Central memory CD8-positive, alpha-beta T cell (primary cell): Measurements from ENCODE around the gene OGT.
"Not testable (repeated sequence)": the region's sequence is repeated elsewhere in the genome, so short reads cannot be mapped to it uniquely, and the experiment has no call there.

Experiments
- ATAC-seq: fragments of 150-1000 bp; cut with Tn5 transposase; replicated peaks from 2 replicates; pipeline ENCODE4 v1.10.0; 2022; ENCODE audit warnings: mild to moderate bottlenecking, moderate FRiP score, moderate number of reproducible peaks; ENCODE audit not compliant: poor library complexity, severe bottlenecking; ENCODE audit errors: extremely low read depth
- DNase-seq, 2 donors: peaks; one replicate each; pipeline ENCODE4 v3.0.0; 2021; ENCODE audit warnings: low spot score in 2 of 2
- H3K27ac Mint-ChIP-seq: one replicate; pipeline ENCODE4 v1.8.0; 2022; ENCODE audit warnings: low read depth, mild to moderate bottlenecking, moderate library complexity, mixed read lengths
- H3K27me3 Mint-ChIP-seq: one replicate; pipeline ENCODE4 v1.8.0; 2022; ENCODE audit warnings: mixed read lengths
- H3K36me3 Mint-ChIP-seq: one replicate; pipeline ENCODE4 v1.8.0; 2022; ENCODE audit warnings: mild to moderate bottlenecking, moderate library complexity, mixed read lengths; ENCODE audit not compliant: insufficient read depth
- H3K4me1 Mint-ChIP-seq: one replicate; pipeline ENCODE4 v1.8.0; 2022; ENCODE audit warnings: mixed read lengths
- H3K4me3 Mint-ChIP-seq: one replicate; pipeline ENCODE4 v1.8.0; 2022; ENCODE audit warnings: mild to moderate bottlenecking, moderate library complexity, mixed read lengths
- H3K9me3 Mint-ChIP-seq: one replicate; pipeline ENCODE4 v1.8.0; 2022; ENCODE audit warnings: mixed read lengths

Gene OGT

DNA sequence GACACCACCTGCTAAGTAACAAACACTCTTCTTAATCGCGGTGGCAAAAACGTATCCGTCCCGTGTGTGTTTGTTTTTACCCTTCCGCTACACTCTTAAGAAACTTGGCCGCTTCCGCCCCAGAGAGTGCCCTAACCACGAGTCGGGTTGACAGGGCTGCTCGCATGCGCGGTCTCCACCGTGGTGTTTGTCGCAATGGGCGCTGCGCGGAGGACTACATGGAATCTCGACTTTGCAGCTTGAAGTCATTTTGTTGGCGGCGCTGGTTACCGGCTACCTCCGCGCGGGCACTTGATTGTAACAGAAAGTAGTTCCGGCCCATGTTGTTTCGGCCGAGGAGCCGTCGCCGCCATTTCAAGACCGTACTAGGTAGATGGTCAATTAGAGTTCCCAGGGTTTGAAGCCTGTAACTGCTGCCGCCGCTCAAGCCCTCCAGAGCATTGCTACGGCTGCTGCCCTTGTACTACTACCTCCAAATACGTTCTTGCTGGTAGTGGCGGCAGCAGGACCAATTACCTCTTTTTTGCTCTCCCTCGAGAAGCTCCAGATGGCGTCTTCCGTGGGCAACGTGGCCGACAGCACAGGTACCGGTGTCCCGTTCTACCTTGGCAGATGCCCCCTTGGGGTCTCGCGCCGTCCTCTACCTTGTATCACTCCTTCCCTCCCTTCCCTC is at the start of gene OGT:
Gene OGT, plus strand, starts transcription at position 352 of the 673 bp plus-strand sequence. Its CDS starts 196 bp downstream, at position 548.
- ATAC-seq = peak; percentile 82
- peak; percentile 80 to 93 for DNase-seq
- Mint-ChIP-seq H3K9me3 (no peaks in the 10 kb centered on the region), H3K4me1 (peaks cover 18% of the 10 kb centered on the region), H3K4me3 (peak within 1 kb of the TSS; percentile 100), H3K27ac (peak within 1 kb of the TSS; percentile 99), H3K36me3 (peaks cover 35% of the 10 kb centered on the region), H3K27me3 (no peaks in the 10 kb centered on the region)

DNA sequence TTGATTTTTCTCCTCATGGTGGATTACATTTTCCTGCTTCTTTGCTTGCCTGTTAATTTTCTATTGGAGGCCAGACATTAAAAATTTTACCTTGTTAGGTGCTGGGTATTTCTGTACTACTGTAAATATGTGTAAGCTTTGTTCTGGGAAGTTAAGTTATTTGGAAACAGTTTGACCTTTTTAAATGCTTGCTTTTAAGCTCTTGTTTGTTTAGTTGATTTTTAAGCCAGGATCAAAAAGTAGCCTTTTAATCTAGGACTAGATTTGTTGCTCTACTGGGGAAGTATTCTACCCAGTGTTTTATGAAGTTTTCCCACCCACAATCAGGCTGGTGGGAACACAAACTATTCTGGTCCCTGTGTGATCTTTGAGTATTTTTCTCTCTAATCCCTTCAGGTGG is 45.1 kb upstream of the OGT start:
- ATAC-seq (no peak), DNase-seq (no peak)
- Mint-ChIP-seq H3K27me3 (no peaks in the 10 kb centered on the region), H3K9me3 (no peaks in the 10 kb centered on the region), H3K4me1 (peaks cover 5% of the 10 kb centered on the region), H3K4me3 (no peak overlapping the region), H3K36me3 (peaks cover 1% of the 10 kb centered on the region), H3K27ac (no peak overlapping the region)

- Mint-ChIP-seq H3K36me3 (peaks cover 4% of the 10 kb centered on the region), H3K4me1 (peaks cover 5% of the 10 kb centered on the region), H3K4me3 (no peak overlapping the region), H3K9me3 (no peaks in the 10 kb centered on the region), H3K27me3 (no peaks in the 10 kb centered on the region), H3K27ac (peak overlapping the region; percentile 54)
- ATAC-seq = no peak
- no peak for DNase-seq
Observed at GRCh38 chrX:71489540-71489939, 43.4 kb upstream of the OGT start.

DNA sequence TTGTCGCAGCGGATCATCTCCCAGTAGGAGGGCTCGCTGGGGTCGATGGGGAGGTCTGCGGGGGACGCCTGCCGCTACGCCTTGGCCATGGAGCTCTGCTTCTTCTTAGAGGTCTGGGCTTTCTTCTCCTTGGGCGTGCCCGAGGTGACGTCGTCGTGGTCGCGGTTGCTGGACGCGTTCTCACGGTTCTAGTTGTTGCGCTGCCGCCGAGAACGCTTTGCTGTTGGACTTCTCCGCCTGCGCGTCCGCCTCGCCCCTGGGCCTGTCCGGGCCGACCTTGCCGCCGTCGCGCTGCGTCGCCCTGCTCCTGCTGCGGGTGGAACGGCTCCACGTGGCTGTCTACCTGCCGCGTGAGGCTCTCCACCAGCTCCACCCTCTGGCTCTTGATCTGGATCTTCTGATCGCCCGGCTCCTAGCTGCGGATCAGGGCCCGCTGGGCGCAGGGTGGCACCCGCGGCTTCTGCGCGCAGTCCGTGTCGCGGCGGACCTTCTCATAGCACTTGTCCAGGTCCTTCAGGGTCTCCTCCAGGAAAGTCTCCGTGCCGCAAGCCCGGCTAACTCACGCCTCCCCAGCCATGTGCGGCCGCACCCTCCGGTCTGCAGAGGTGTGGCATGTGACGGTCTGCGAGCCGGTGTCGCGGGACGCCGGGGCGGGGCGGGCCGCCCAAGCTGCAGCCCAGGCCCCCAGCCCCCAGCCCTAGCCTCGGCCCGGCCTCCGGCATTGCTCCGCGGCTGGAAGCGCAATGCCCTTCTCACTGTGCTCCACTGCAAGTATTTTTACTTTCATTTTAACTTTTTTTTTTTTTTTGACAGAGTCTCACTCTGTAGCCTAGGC is 40.5 kb upstream of the OGT start:
- Mint-ChIP-seq H3K4me3 (peak overlapping the region; percentile 79), H3K36me3 (peaks cover 2% of the 10 kb centered on the region), H3K4me1 (peaks cover 5% of the 10 kb centered on the region), H3K27ac (peak overlapping the region; percentile 71), H3K9me3 (no peaks in the 10 kb centered on the region), H3K27me3 (no peaks in the 10 kb centered on the region)
- DNase-seq (peak; percentile 11 to 16), ATAC-seq (peak; percentile 87)

DNA sequence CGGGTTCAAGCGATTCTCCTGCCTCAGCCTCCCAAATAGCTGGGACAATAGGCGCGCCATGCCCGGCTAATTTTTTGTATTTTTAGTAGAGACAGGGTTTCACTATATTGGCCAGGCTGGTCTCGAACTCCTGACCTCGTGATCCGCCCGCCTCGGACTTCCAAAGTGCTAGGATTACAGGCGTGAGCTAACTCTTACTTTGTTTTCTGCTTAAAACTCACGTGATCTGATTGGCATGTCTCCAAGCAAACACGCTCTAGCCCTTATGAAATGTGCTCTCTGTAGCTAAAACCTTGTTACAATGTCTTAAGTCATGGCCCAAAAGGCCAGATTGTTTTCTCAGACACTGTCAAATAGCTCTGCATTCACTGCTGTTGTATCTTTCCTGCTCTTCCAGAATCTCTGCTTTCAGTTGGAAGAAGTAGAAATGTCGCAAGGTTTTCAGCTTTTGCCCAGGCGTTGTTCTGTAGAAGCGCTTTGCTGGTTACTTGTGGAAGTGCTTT is 39.7 kb upstream of the OGT start:
- H3K4me3 Mint-ChIP-seq = peak overlapping the region; percentile 79
- H3K9me3 Mint-ChIP-seq = no peaks in the 10 kb centered on the region
- no peaks in the 10 kb centered on the region for H3K27me3 Mint-ChIP-seq
- peak overlapping the region; percentile 71 for H3K27ac Mint-ChIP-seq
- peaks cover 2% of the 10 kb centered on the region for H3K36me3 Mint-ChIP-seq
- peaks cover 5% of the 10 kb centered on the region for H3K4me1 Mint-ChIP-seq
- ATAC-seq (no peak), DNase-seq (no peak)

DNA sequence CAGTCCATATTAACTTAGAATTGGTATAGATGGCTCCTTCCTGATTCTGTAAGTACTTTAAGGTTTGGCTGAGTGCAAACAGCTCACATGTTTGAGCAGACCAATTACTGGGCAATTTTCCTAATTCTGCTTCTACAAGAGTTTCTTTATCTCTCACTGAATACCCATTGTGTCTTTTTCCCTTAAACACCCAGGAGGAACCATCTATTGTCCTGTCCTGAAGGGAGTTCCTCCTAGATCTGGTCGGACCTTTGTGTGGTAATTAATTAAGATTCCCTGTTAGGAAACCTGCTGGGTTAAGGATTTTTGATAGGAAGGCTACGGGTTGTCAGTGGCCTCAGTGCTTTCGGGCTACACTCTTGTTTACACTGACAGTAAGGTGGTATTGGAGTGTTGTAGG is 36.9 kb upstream of the OGT start:
- not testable (repeated sequence) for H3K4me1 Mint-ChIP-seq, H3K27ac Mint-ChIP-seq, H3K36me3 Mint-ChIP-seq, DNase-seq, ATAC-seq, H3K9me3 Mint-ChIP-seq, H3K4me3 Mint-ChIP-seq, H3K27me3 Mint-ChIP-seq

DNA sequence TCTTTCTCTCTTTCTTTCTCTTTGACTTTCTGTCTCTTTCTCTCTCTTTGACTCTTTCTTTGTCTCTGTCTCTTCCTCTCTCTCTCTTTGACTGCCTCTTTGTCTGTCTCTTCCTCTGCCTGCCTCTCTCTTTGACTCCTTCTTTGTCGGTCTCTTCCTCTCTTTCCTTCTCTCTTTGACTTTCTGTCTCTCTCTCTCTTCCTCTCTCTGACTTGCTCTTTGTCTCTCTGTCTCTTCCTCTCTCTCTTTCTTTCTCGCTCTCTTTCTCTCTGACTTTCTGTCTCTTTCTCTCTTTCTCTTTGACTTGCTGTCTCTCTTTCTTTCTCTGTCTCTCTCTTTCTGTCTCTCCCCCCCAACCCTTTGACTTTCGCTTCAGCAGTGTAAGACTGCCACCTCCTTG is 36.4 kb upstream of the OGT start:
- DNase-seq = no peak
- Mint-ChIP-seq H3K4me1 (peaks cover 5% of the 10 kb centered on the region), H3K27me3 (no peaks in the 10 kb centered on the region), H3K4me3 (no peak overlapping the region), H3K27ac (no peak overlapping the region), H3K9me3 (no peaks in the 10 kb centered on the region), H3K36me3 (peaks cover 2% of the 10 kb centered on the region)
- ATAC-seq = no peak

GRCh38 chrX:71502080-71502479 is 30.8 kb upstream of the OGT start:
- H3K27me3 Mint-ChIP-seq, DNase-seq, H3K4me3 Mint-ChIP-seq, H3K4me1 Mint-ChIP-seq, H3K36me3 Mint-ChIP-seq, H3K27ac Mint-ChIP-seq, H3K9me3 Mint-ChIP-seq, ATAC-seq: not testable (repeated sequence)

- Mint-ChIP-seq H3K27ac (no peak overlapping the region), H3K27me3 (no peaks in the 10 kb centered on the region), H3K9me3 (no peaks in the 10 kb centered on the region), H3K36me3 (peaks cover 3% of the 10 kb centered on the region), H3K4me1 (no peaks in the 10 kb centered on the region), H3K4me3 (no peak overlapping the region)
- ATAC-seq (no peak), DNase-seq (no peak)
Observed at GRCh38 chrX:71504346-71504745, 28.6 kb upstream of the OGT start.

GRCh38 chrX:71509289-71509688 is 23.6 kb upstream of the OGT start:
- DNase-seq (no peak), ATAC-seq (no peak)
- Mint-ChIP-seq H3K27me3 (no peaks in the 10 kb centered on the region), H3K36me3 (no peaks in the 10 kb centered on the region), H3K9me3 (no peaks in the 10 kb centered on the region), H3K4me1 (peaks cover 4% of the 10 kb centered on the region), H3K4me3 (no peak overlapping the region), H3K27ac (peak overlapping the region; percentile 5)

DNA sequence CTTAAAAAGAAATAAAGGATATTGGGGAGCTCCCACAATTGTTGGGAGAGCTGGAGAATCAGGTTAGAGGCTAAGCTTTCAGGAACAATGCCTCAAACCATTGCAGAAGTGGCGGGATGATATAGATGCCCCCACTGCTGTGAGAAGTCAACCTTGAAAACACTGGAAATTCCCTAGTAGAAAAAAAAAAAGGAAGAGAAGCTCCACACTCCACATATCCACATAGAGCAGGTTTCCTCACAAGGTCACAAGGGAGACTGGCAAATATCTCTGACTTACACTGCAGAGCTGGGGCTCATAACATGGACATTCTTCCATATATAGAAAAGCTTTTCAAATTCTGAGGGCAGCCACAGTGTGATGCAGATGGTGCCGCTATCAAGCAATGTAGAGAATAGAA is 22.7 kb upstream of the OGT start:
- Mint-ChIP-seq H3K9me3 (no peaks in the 10 kb centered on the region), H3K4me1 (peaks cover 9% of the 10 kb centered on the region), H3K36me3 (no peaks in the 10 kb centered on the region), H3K27me3 (no peaks in the 10 kb centered on the region), H3K27ac (no peak overlapping the region), H3K4me3 (no peak overlapping the region)
- DNase-seq = no peak
- no peak for ATAC-seq

- ATAC-seq, H3K4me3 Mint-ChIP-seq, H3K27me3 Mint-ChIP-seq, H3K9me3 Mint-ChIP-seq, DNase-seq, H3K27ac Mint-ChIP-seq, H3K4me1 Mint-ChIP-seq, H3K36me3 Mint-ChIP-seq: not testable (repeated sequence)
Observed at GRCh38 chrX:71513731-71514130, 19.2 kb upstream of the OGT start.
